Body of pancreas (tissue), 4 donors: Measurements from ENCODE around the gene IGF1R.

Source experiments
- POLR2A ChIP-seq, 3 donors: fragments of 450-650 bp; IDR thresholded peaks; one replicate each; pipeline ENCODE4 v1.6.1; 2016; ENCODE audit warnings: antibody characterized with exemption in 3 of 3, mild to moderate bottlenecking in 2 of 3
- TF ChIP-seq, protein P1 (sequence below), 7 experiments: fragments of 450-650 bp in 4 of 7; fragments of 200-600 bp in 3 of 7; sonication (generic) in 3 of 7; IDR thresholded peaks; one replicate each; pipeline ENCODE4 v1.5.1; 2016 to 2019; ENCODE audit warnings: antibody characterized with exemption in 7 of 7

DNA sequence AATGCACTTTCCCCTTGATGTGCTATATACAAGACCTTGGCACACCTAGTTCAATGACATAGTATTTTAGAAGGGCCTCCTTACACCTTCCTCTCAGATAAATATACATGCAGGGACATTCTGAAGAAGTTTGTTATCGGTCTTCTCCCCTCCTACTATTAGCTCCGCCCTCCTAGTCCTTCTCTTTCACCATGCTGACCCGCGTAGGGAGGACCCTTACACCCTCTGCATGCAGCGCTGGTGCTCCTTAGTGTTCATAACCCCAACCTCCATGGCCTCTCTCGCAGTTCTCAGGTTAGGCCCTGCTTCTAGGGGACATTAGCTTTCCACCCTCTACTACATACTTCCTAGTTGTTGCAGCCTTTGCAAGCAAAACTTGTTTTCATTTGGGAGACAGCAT is 212.8 kb downstream of the IGF1R start:
- TF ChIP-seq, protein P1, sequence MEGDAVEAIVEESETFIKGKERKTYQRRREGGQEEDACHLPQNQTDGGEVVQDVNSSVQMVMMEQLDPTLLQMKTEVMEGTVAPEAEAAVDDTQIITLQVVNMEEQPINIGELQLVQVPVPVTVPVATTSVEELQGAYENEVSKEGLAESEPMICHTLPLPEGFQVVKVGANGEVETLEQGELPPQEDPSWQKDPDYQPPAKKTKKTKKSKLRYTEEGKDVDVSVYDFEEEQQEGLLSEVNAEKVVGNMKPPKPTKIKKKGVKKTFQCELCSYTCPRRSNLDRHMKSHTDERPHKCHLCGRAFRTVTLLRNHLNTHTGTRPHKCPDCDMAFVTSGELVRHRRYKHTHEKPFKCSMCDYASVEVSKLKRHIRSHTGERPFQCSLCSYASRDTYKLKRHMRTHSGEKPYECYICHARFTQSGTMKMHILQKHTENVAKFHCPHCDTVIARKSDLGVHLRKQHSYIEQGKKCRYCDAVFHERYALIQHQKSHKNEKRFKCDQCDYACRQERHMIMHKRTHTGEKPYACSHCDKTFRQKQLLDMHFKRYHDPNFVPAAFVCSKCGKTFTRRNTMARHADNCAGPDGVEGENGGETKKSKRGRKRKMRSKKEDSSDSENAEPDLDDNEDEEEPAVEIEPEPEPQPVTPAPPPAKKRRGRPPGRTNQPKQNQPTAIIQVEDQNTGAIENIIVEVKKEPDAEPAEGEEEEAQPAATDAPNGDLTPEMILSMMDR (IDR thresholded peaks at IDR 0.05) = no peak
- no peak for TF ChIP-seq POLR2A (IDR thresholded peaks at IDR 0.05)
